Osteocyte (in vitro differentiated cells): ENCODE measurements around the gene LSM12. TPM values are rescaled to one million over a fixed set of nuclear protein-coding genes. Genes with fewer than 3 reads are reported as not detected.

Experiments
- DNase-seq: peaks from one replicate; pipeline ENCODE4 v3.0.0; 2021; ENCODE audit warnings: mixed read lengths; ENCODE audit not compliant: unreplicated experiment; ENCODE audit errors: extremely low spot score
- H3K27ac Mint-ChIP-seq: one replicate; pipeline ENCODE4 v1.8.0; 2021; ENCODE audit warnings: mild to moderate bottlenecking, mixed read lengths; ENCODE audit not compliant: unreplicated experiment
- H3K27me3 Mint-ChIP-seq: one replicate; pipeline ENCODE4 v1.8.0; 2021; ENCODE audit warnings: mixed read lengths; ENCODE audit not compliant: unreplicated experiment
- H3K36me3 Mint-ChIP-seq: one replicate; pipeline ENCODE4 v1.8.0; 2021; ENCODE audit warnings: mixed read lengths; ENCODE audit not compliant: unreplicated experiment
- H3K4me1 Mint-ChIP-seq: one replicate; pipeline ENCODE4 v1.8.0; 2021; ENCODE audit warnings: mixed read lengths; ENCODE audit not compliant: unreplicated experiment
- H3K4me3 Mint-ChIP-seq: one replicate; pipeline ENCODE4 v1.8.0; 2021; ENCODE audit warnings: mild to moderate bottlenecking, moderate library complexity, mixed read lengths; ENCODE audit not compliant: unreplicated experiment
- H3K9me3 Mint-ChIP-seq: one replicate; pipeline ENCODE4 v1.8.0; 2021; ENCODE audit warnings: mixed read lengths; ENCODE audit not compliant: unreplicated experiment
- CTCF ChIP-seq: fragments of 200-600 bp; sonication (generic); IDR thresholded peaks from 2 replicates; pipeline ENCODE4 v1.5.0; 2021; ENCODE audit warnings: antibody characterized with exemption, mild to moderate bottlenecking, moderate library complexity
- long read RNA-seq: library from polyadenylated mRNA; unstranded; transcript quantifications from one replicate; pipeline ENCODE4 v2.0.0, GENCODE V29; 2021
- total RNA-seq: library from RNA; stranded (reverse); gene quantifications from 2 replicates; pipeline ENCODE4 v1.2.1, GENCODE V29; 2021

Gene LSM12
- total RNA-seq: 49.3 and 49.5 TPM in 2 replicates
- long read RNA-seq, transcript LSM12-201 (5 exons, 2,308 nt): major isoform, 84 of 139 reads
- long read RNA-seq, partial matches to known transcripts: 3 of 139 reads
- long read RNA-seq, other reads (novel, unspliced or antisense): 52 of 139 reads

- Mint-ChIP-seq H3K4me3 (peak within 1 kb of the TSS; percentile 93), H3K36me3 (peaks cover 15% of the 10 kb centered on the region), H3K4me1 (peaks cover 46% of the 10 kb centered on the region), H3K9me3 (no peaks in the 10 kb centered on the region), H3K27me3 (no peaks in the 10 kb centered on the region), H3K27ac (peak within 1 kb of the TSS; percentile 94)
- DNase-seq: peak; percentile 97
- no peak for TF ChIP-seq CTCF
These were observed at the start of gene LSM12 for GRCh38 chr17:44066204-44066930. TSS of gene LSM12 (minus strand) at chr17:44066671. CDS start at chr17:44066587, 84 bp downstream.

GRCh38 chr17:44115585-44116415 is 49.3 kb upstream of the LSM12 start:
- H3K27ac Mint-ChIP-seq: no peak overlapping the region
- peaks cover 12% of the 10 kb centered on the region for H3K4me1 Mint-ChIP-seq
- DNase-seq: no peak

GRCh38 chr17:44113868-44114840 is 47.7 kb upstream of the LSM12 start:
- H3K36me3 Mint-ChIP-seq: peaks cover 8% of the 10 kb centered on the region
- no peak for TF ChIP-seq CTCF
- H3K4me1 Mint-ChIP-seq: peaks cover 28% of the 10 kb centered on the region
- no peak for DNase-seq
- H3K4me3 Mint-ChIP-seq: no peak overlapping the region
- no peaks in the 10 kb centered on the region for H3K27me3 Mint-ChIP-seq
- no peak overlapping the region for H3K27ac Mint-ChIP-seq
- no peaks in the 10 kb centered on the region for H3K9me3 Mint-ChIP-seq

More at GRCh38 chr17:44115585-44116415, 49.3 kb upstream of the LSM12 start:
- peak; percentile 81 for TF ChIP-seq CTCF
- Mint-ChIP-seq H3K27me3 (no peaks in the 10 kb centered on the region), H3K9me3 (no peaks in the 10 kb centered on the region), H3K4me3 (no peak overlapping the region), H3K36me3 (peaks cover 8% of the 10 kb centered on the region)

GRCh38 chr17:44113382-44113781 is 46.9 kb upstream of the LSM12 start:
- TF ChIP-seq CTCF: no peak
- Mint-ChIP-seq H3K27ac (peak overlapping the region; percentile 4), H3K4me1 (peaks cover 34% of the 10 kb centered on the region), H3K9me3 (no peaks in the 10 kb centered on the region), H3K4me3 (no peak overlapping the region), H3K27me3 (no peaks in the 10 kb centered on the region), H3K36me3 (peaks cover 10% of the 10 kb centered on the region)
- DNase-seq: no peak
